Measurements from ENCODE around the gene TM9SF1. TPM values are rescaled to one million over a fixed set of nuclear protein-coding genes. Genes with fewer than 3 reads are reported as not detected.

Gene TM9SF1
- polyA plus RNA-seq, 3 donors = 14.6 to 56.0 (median 51.1) TPM

DNA sequence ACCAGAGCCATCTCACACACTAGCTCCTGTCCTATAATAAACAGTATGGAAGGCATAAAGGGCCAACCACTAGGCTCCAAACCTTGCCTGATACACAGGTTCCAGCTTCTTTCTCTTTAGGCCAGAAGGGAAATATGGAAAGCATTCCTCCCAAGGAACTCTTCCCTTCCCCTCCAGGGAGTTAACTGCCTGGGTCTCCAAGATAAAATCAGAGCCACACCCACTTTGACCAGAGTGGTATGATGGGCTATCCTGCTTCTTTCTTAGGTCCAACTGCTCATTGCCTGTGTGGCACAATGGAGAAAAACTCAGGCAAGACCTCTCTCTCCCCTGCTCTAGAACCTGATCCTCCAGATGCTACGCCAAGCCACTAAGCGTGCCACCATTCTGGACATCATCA lies 12.4 kb upstream of the TM9SF1 start:
- H4K20me1 ChIP-seq (ENCODE audit: insufficient read depth, low read length) = peaks cover 38% of the 10 kb centered on the region
- H2AFZ ChIP-seq (ENCODE audit: insufficient read depth, low read depth, low read length, poor library complexity, severe bottlenecking) = no peak overlapping the region
- peaks cover 26% of the 10 kb centered on the region for H3K79me2 ChIP-seq (ENCODE audit: insufficient read depth, low read length)
- no peak for DNase-seq
- peaks cover 73 to 78% of the 10 kb centered on the region in 2 donors for H3K36me3 Mint-ChIP-seq
- H3K36me3 ChIP-seq (replicated peaks in 1 of 2; ENCODE audit: control insufficient read depth in 1 of 2, insufficient read depth in 2 of 2, low read length in 2 of 2) = peaks cover 63 to 85% of the 10 kb centered on the region in 2 donors
- H3K27ac Mint-ChIP-seq = no peak overlapping the region
- H3K27me3 Mint-ChIP-seq (ENCODE audit: low read depth in 3 of 3) = no peaks in the 10 kb centered on the region
- no peak overlapping the region for H3K4me3 ChIP-seq (replicated peaks in 1 of 3; ENCODE audit: low read depth in 2 of 3, low read length in 3 of 3)
- 100% methylated on average over 2 of the region's 2 CpGs for whole genome bisulfite sequencing (ENCODE audit: insufficient coverage)
- H3K27me3 ChIP-seq (ENCODE audit: control insufficient read depth in 2 of 2, insufficient read depth in 2 of 2, low read length in 2 of 2) = no peaks in the 10 kb centered on the region
- H3K4me1 Mint-ChIP-seq = peaks cover 16% of the 10 kb centered on the region
- H3K4me1 ChIP-seq (ENCODE audit: control insufficient read depth in 1 of 2, insufficient read depth in 2 of 2, low read length in 2 of 2) = peaks cover 4 to 7% of the 10 kb centered on the region in 2 donors
- H3K4me2 ChIP-seq (replicated peaks; ENCODE audit: extremely low read depth, low read length, poor library complexity, severe bottlenecking) = no peak overlapping the region
- peaks cover 0 to 8% (median 4%) of the 10 kb centered on the region in 7 donors for H3K9me3 Mint-ChIP-seq
- peak overlapping the region in 1 of 2 donors; percentile 31 for H3K27ac ChIP-seq (ENCODE audit: low read depth in 1 of 2, low read length in 2 of 2)
- intact Hi-C loops (cut with micrococcal nuclease) = no loop called here
- H3K4me3 Mint-ChIP-seq = no peak overlapping the region
- TF ChIP-seq, protein P1, sequence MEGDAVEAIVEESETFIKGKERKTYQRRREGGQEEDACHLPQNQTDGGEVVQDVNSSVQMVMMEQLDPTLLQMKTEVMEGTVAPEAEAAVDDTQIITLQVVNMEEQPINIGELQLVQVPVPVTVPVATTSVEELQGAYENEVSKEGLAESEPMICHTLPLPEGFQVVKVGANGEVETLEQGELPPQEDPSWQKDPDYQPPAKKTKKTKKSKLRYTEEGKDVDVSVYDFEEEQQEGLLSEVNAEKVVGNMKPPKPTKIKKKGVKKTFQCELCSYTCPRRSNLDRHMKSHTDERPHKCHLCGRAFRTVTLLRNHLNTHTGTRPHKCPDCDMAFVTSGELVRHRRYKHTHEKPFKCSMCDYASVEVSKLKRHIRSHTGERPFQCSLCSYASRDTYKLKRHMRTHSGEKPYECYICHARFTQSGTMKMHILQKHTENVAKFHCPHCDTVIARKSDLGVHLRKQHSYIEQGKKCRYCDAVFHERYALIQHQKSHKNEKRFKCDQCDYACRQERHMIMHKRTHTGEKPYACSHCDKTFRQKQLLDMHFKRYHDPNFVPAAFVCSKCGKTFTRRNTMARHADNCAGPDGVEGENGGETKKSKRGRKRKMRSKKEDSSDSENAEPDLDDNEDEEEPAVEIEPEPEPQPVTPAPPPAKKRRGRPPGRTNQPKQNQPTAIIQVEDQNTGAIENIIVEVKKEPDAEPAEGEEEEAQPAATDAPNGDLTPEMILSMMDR (IDR thresholded peaks at IDR 0.05) = no peak
- no peak overlapping the region for H3K9ac ChIP-seq (ENCODE audit: insufficient read depth, low read length, poor library complexity, severe bottlenecking)
- peaks cover 0 to 2% of the 10 kb centered on the region in 2 donors for H3K9me3 ChIP-seq (replicated peaks in 1 of 2; ENCODE audit: control insufficient read depth in 1 of 2, insufficient read depth in 1 of 2, low read length in 2 of 2)

DNA sequence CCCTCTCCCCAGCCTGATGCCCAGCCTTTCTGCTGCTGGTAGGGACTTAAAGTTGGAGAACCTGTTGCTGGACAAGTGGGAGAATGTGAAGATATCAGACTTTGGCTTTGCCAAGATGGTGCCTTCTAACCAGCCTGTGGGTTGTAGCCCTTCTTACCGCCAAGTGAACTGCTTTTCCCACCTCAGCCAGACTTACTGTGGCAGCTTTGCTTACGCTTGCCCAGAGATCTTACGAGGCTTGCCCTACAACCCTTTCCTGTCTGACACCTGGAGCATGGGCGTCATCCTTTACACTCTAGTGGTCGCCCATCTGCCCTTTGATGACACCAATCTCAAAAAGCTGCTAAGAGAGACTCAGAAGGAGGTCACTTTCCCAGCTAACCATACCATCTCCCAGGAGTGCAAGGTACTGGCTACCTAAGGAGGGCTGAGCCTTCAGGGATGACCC lies 11.9 kb upstream of the TM9SF1 start:
- H3K79me2 ChIP-seq (ENCODE audit: insufficient read depth, low read length) = peaks cover 23% of the 10 kb centered on the region
- peaks cover 78 to 83% of the 10 kb centered on the region in 2 donors for H3K36me3 Mint-ChIP-seq
- peaks cover 63 to 90% of the 10 kb centered on the region in 2 donors for H3K36me3 ChIP-seq (replicated peaks in 1 of 2; ENCODE audit: control insufficient read depth in 1 of 2, insufficient read depth in 2 of 2, low read length in 2 of 2)
- TF ChIP-seq, protein P1 (IDR thresholded peaks at IDR 0.05) = no peak
- H4K20me1 ChIP-seq (ENCODE audit: insufficient read depth, low read length) = peaks cover 38% of the 10 kb centered on the region
- peaks cover 12% of the 10 kb centered on the region for H3K4me1 Mint-ChIP-seq
- H3K27ac Mint-ChIP-seq = peak overlapping the region in 4 of 7 donors; percentile 1 to 72 (median 36)
- no peak overlapping the region for H3K9ac ChIP-seq (ENCODE audit: insufficient read depth, low read length, poor library complexity, severe bottlenecking)
- peaks cover 0 to 2% of the 10 kb centered on the region in 2 donors for H3K9me3 ChIP-seq (replicated peaks in 1 of 2; ENCODE audit: control insufficient read depth in 1 of 2, insufficient read depth in 1 of 2, low read length in 2 of 2)
- intact Hi-C loops (cut with micrococcal nuclease) = no loop called here
- H2AFZ ChIP-seq (ENCODE audit: insufficient read depth, low read depth, low read length, poor library complexity, severe bottlenecking) = no peak overlapping the region
- no peak overlapping the region for H3K4me2 ChIP-seq (replicated peaks; ENCODE audit: extremely low read depth, low read length, poor library complexity, severe bottlenecking)
- H3K4me1 ChIP-seq (ENCODE audit: control insufficient read depth in 1 of 2, insufficient read depth in 2 of 2, low read length in 2 of 2) = peaks cover 0 to 2% of the 10 kb centered on the region in 2 donors
- WGBS (ENCODE audit: insufficient coverage) = 98% methylated on average over 5 of the region's 5 CpGs
- H3K4me3 Mint-ChIP-seq = no peak overlapping the region
- no peak overlapping the region for H3K4me3 ChIP-seq (replicated peaks in 1 of 3; ENCODE audit: low read depth in 2 of 3, low read length in 3 of 3)
- peak overlapping the region in 1 of 2 donors; percentile 31 for H3K27ac ChIP-seq (ENCODE audit: low read depth in 1 of 2, low read length in 2 of 2)
- peaks cover 0 to 11% (median 6%) of the 10 kb centered on the region in 7 donors for H3K9me3 Mint-ChIP-seq
- H3K27me3 Mint-ChIP-seq (ENCODE audit: low read depth in 3 of 3) = no peaks in the 10 kb centered on the region
- DNase-seq = no peak
- H3K27me3 ChIP-seq (ENCODE audit: control insufficient read depth in 2 of 2, insufficient read depth in 2 of 2, low read length in 2 of 2) = no peaks in the 10 kb centered on the region

Measured in CD14-positive monocyte (primary cell).